Stimulated activated CD4-positive, alpha-beta T cell treated with anti-CD3 and anti-CD28 coated beads, TNF-alpha, amount 100 ng/mL, for 1 hour (primary cell): ENCODE measurements around the gene C6orf118.

Experiments
- DNase-seq, 3 donors: peaks; one replicate each; pipeline ENCODE4 v3.0.0-alpha.2; 2020; ENCODE audit warnings: low read depth in 3 of 3, low spot score in 1 of 3

The C6orf118 gene

DNA sequence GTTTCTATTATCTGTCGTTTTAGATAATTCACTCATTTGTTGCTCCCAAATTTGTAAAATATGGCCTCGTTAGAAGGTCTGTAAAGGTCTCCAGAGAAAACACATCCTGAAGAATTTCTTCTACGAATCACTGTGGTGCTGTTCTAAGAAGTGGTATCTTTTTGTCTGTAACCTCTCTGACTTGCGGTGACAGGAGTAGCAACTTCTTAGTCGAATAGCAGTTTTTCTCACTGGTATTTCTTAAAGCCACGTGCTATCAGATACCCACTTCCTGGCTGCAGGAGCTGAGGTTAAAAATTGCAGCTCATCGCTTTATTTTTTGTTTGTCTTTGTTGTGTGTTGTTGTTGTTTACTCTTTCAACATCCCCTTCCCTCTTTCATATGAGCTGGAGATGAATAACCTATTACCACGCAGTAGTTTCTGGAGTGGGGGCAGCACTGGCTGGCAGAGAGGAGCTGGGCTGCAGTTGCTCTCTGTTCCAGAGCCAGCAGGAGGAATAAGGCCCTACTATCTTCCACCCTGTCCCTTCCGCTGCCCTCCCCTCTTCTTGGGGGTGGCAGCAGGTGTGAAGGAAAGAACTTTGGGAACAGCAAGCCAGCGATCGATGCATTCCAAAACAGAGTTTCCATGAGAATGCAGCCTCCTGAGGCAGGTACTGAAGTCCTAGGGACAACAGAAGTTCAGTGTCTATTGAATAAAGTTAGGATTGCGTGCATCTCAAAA, 64.7 kb downstream of the C6orf118 start:
- no peak for DNase-seq

DNA sequence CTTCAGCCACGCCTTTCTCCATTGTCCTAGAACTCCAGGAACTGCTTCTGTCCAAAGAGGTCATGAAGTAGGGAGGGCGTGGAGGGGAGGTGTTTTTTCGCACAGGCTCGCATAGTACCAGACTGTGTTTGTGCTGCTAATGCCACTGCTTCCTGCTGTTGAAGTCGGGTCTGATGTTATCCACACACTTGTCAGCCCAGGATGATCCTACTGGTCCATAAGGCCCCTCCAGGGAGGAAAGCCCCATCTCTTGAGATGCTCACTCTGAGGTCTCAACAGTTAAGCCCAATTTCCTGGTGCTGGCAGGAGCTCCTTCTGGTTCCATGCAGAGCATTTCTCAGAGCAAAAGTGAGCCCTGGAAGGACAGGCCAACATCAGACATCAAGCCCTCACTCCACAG, 65.6 kb downstream of the C6orf118 start:
- DNase-seq: no peak

GRCh38 chr6:165236326-165236725, 73.1 kb downstream of the C6orf118 start:
- DNase-seq: no peak

DNA sequence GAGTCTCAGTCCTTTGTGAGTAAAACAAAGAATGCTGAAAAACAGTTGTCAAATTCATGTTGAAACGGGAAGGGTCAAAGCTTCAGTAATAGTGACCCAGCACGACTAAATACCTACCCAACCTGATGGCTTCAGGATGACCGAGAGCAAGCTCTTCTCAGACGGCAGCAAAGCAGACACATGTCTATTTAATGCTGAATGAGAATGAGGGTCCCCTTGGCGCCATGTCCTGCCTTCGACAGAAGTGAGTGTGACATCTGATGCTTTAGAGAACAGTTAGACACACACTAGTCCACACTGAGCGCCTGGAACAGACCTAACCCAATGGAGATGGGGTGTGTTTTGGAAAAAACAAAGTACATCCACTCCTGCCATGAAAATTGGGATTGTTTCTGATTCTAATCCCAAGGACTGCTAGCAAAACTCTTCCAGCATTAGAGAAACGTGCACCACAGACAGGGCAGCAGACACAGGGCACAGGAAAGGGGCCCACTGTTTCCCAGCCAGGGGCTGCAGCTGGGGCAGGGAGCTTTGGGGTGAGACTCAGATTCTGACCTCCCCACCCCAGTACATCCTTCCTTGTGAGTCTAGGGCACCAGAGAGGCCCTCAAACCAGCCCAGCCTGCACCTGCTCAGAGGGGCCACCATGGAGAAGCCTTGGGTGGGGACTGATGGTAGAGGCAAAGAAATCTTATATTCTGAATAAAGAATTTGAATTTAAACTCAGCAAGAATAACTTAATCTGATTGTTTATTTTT, 76.5 kb downstream of the C6orf118 start:
- DNase-seq: no peak

DNA sequence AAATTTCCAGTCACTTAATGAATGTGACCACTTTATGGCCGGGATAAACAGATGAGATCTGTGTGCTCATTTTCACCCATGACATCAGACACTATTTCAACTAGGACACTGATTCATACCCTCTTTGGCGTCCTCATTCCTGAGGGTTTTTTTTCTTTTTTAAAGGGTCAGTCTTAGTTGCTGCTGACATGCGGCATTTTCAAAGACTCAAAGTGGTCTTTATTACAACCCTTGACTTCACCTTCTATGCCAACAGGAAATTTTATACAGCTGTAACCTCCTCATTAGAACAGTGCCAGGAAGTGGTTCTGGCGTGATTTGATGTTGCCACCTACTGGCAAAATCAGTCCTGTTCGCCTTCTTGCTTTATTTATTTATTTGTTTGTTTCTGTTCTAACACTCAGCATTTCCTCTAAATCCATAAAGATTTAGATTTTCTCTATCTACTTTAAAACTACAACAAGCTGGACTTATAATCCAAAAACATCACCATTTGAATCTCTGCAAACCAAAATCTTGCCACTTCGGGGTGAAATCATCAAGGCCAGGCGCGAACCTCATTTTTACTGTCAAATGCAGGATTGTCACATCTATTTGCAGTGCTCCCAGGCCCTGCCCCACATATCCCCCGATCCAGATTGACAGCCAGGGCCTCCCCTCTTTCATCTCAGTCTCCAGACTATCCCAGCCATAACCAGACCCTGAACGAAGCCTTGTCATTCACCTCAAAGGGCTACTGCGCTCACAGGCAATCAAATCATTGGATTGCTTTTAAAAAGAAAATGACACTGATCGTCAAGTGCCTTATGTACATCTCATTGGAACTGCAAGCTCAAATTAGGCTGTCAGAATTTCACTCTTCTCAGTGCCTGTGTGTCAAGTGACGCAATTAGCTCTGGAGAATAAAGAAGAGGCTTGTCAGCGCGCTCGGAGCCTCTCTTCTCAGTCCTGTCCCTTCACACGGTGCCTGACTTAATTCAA, 77.5 kb downstream of the C6orf118 start:
- no peak for DNase-seq

- no peak for DNase-seq
Measured at GRCh38 chr6:165231177-165231576, 78.2 kb downstream of the C6orf118 start.
